Naive thymus-derived CD4-positive, alpha-beta T cell (primary cell): ENCODE data around the gene IL17REL. TPM values are rescaled to one million over a fixed set of nuclear protein-coding genes. Genes with fewer than 3 reads are reported as not detected.
A peak's percentile ranks its signal among the peaks of the same experiment; 100 is the strongest.

Experiments
- ATAC-seq: fragments of 150-1000 bp; cut with Tn5 transposase; 2 replicates; pipeline ENCODE4 v1.10.0; 2021; ENCODE audit warnings: mild to moderate bottlenecking, moderate library complexity
- CTCF ChIA-PET: fragments of 350-600 bp; sonication (Branson Sonifier 250); formaldehyde crosslinking; loops from one replicate; lab custom pipeline; 2021; ENCODE audit warnings: antibody characterized with exemption; lab: Charles Lee
- POLR2A ChIA-PET: fragments of 350-600 bp; sonication (Branson Sonifier 250); formaldehyde crosslinking; loops from one replicate; lab custom pipeline; 2021; ENCODE audit warnings: antibody characterized with exemption, inconsistent platforms; lab: Charles Lee
- DNase-seq, 9 donors: peaks; one replicate each; pipeline versions ENCODE4 v3.0.0 to v3.0.0-alpha.2; 2020 to 2022; ENCODE audit warnings: mixed read lengths in 1 of 9
- H3K27ac ChIP-seq: one replicate; pipeline ENCODE4 v1.7.0; 2013; ENCODE audit warnings: mild to moderate bottlenecking, low read depth, low read length, moderate library complexity
- H3K27me3 ChIP-seq, 2 donors: one replicate each; pipeline ENCODE4 v1.7.0; 2013; ENCODE audit warnings: low read length in 2 of 2, mild to moderate bottlenecking in 2 of 2, moderate library complexity in 2 of 2; ENCODE audit not compliant: control insufficient read depth in 2 of 2, insufficient read depth in 2 of 2
- H3K36me3 ChIP-seq, 3 experiments: 1 replicate in 2 of 3; 2 replicates in 1 of 3; pipeline ENCODE4 v1.7.0; 2013; ENCODE audit warnings: low read length in 3 of 3, mild to moderate bottlenecking in 3 of 3, moderate library complexity in 1 of 3; ENCODE audit not compliant: insufficient read depth in 3 of 3, control insufficient read depth in 2 of 3
- H3K4me1 ChIP-seq, 2 donors: one replicate each; pipeline ENCODE4 v1.7.0; 2013; ENCODE audit warnings: low read length in 2 of 2, mild to moderate bottlenecking in 2 of 2, moderate library complexity in 1 of 2; ENCODE audit not compliant: control insufficient read depth in 2 of 2, insufficient read depth in 2 of 2
- H3K4me3 ChIP-seq: 2 replicates; pipeline ENCODE4 v1.7.0; 2013; ENCODE audit warnings: mild to moderate bottlenecking, low read length
- H3K9me3 ChIP-seq, 3 experiments: 1 replicate in 2 of 3; 2 replicates in 1 of 3; pipeline ENCODE4 v1.7.0; 2013; ENCODE audit warnings: low read length in 3 of 3; ENCODE audit not compliant: control insufficient read depth in 2 of 3
- H3K27ac Mint-ChIP-seq, 9 donors: one replicate each; pipeline ENCODE4 v1.8.0; 2020 to 2022; ENCODE audit warnings: mixed read lengths in 9 of 9, mild to moderate bottlenecking in 8 of 9, moderate library complexity in 5 of 9, inconsistent platforms in 2 of 9
- H3K27me3 Mint-ChIP-seq, 5 donors: one replicate each; pipeline ENCODE4 v1.8.0; 2021 to 2022; ENCODE audit warnings: mixed read lengths in 5 of 5, mild to moderate bottlenecking in 1 of 5
- H3K36me3 Mint-ChIP-seq, 5 donors: one replicate each; pipeline ENCODE4 v1.8.0; 2020 to 2022; ENCODE audit warnings: mixed read lengths in 5 of 5, mild to moderate bottlenecking in 3 of 5, inconsistent platforms in 1 of 5
- H3K4me1 Mint-ChIP-seq, 7 donors: one replicate each; pipeline ENCODE4 v1.8.0; 2020 to 2022; ENCODE audit warnings: mixed read lengths in 7 of 7, mild to moderate bottlenecking in 3 of 7, inconsistent platforms in 1 of 7
- H3K4me3 Mint-ChIP-seq, 10 donors: one replicate each; pipeline ENCODE4 v1.8.0; 2020 to 2022; ENCODE audit warnings: mild to moderate bottlenecking in 10 of 10, mixed read lengths in 10 of 10, moderate library complexity in 6 of 10, inconsistent platforms in 2 of 10
- H3K9me3 Mint-ChIP-seq, 11 donors: one replicate each; pipeline ENCODE4 v1.8.0; 2020 to 2022; ENCODE audit warnings: mixed read lengths in 11 of 11, mild to moderate bottlenecking in 4 of 11, inconsistent platforms in 1 of 11, moderate library complexity in 1 of 11
- intact Hi-C, 2 donors: fragments of 100-400 bp; cut with micrococcal nuclease; formaldehyde crosslinking; loops; one replicate each; pipeline ENCODE4 v1.15.1; 2023
- polyA plus RNA-seq, 2 donors: library from polyadenylated mRNA; unstranded; fragments of 300-500 nt; fragmentation: Illumina TruSeq; gene quantifications; one replicate each; pipeline ENCODE4 v1.2.3, GENCODE V29; 2021
- total RNA-seq, 6 experiments: library from RNA in 5 of 6; stranded (reverse) in 5 of 6; gene quantifications; 1 replicate in 5 of 6; 2 replicates in 1 of 6; pipeline ENCODE4 v1.2.3 and lab custom pipeline; 2021 to 2026

The IL17REL gene
- total and polyA plus RNA-seq, 7 experiments from 2014 or later, result not detected

DNA sequence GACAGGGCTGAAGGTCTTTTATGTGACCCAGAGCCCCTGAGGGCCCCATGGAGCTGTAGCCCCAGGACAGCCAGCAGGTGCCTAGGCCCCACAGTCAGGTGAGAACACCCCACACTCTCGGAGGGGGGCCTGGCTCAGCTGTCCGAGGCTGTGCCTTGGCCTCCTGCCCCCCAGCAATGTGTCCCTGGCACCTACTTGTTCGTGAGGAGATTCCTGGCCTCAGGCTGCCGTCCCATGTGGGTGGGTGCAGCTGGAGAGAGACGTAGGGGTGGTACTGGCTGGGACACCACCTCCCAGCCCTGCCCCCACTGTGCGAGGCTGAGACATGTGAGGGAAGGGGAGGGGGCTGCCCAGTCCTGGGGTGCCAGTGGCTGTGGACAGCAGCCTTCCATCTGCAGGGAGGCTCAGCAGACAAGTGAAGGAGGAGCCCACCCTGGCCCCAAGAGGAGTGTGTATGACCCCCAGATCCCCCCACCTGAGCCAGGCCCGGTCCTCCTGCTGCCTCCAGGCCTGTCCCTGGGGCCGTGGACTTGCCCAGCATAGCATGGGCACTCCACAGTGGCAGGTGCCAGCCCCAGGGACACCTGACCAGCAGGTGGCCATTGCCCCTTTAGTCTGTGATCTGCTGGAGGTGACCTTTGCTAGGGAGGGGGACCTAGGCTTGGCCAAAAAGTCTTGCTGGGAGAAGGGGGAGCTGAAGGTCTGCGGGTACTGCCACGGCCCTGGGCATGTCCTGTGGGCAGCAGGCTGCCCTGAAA lies 17.0 kb downstream of the IL17REL start:
- H3K36me3 ChIP-seq, result no peaks in the 10 kb centered on the region
- ChIA-PET POLR2A (interaction anchor here (0.6 to 0.7 kb wide), 2 partner anchors 63 to 65 kb away, joined by 3 read pairs; no protein-coding TSS in a partner anchor), CTCF (interaction anchor here (0.5 to 1.1 kb wide), 3 partner anchors 12 to 115 kb away, joined by 3 read pairs; no protein-coding TSS in a partner anchor)
- peaks cover 0 to 10% (median 0%) of the 10 kb centered on the region in 3 experiments for H3K9me3 ChIP-seq
- peaks cover 6 to 8% of the 10 kb centered on the region in 2 donors for H3K4me1 ChIP-seq
- intact Hi-C loops, result loop anchor here in 1 of 2 donors (10.0 kb wide), 1 partner anchor 179 kb away; the partner anchor contains the start of gene PANX2
- no peaks in the 10 kb centered on the region for H3K27me3 ChIP-seq
- H3K36me3 Mint-ChIP-seq, result peaks cover 2 to 11% (median 4%) of the 10 kb centered on the region in 5 donors
- no peak overlapping the region for H3K4me3 ChIP-seq
- ATAC-seq, result no peak
- H3K27ac ChIP-seq, result no peak overlapping the region
- H3K4me3 Mint-ChIP-seq, result no peak overlapping the region
- no peak overlapping the region for H3K27ac Mint-ChIP-seq
- peaks cover 0 to 18% (median 8%) of the 10 kb centered on the region in 11 donors for H3K9me3 Mint-ChIP-seq
- H3K27me3 Mint-ChIP-seq, result peaks cover 0 to 12% (median 0%) of the 10 kb centered on the region in 5 donors
- no peak for DNase-seq
- H3K4me1 Mint-ChIP-seq, result peaks cover 7 to 19% (median 12%) of the 10 kb centered on the region in 7 donors

DNA sequence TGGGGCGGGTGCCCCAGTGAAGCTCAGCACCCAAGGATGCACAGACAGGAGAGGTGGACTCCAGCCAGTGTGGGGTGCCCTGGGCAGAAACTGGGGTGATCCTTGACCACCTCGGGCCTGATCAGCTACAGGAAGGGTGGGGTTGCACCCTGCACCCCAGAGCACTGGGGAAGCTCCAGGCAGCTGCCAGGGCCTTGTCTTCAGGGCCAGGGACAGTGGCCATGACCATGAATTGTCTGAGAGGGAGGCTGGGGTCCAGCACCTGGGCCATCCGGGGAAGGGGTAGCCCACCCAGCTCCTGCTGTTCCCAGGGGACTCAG lies 17.6 kb downstream of the IL17REL start:
- H3K27me3 Mint-ChIP-seq, result peaks cover 0 to 12% (median 0%) of the 10 kb centered on the region in 5 donors
- POLR2A ChIA-PET, result no interaction called here
- peaks cover 0 to 24% (median 8%) of the 10 kb centered on the region in 11 donors for H3K9me3 Mint-ChIP-seq
- Histone ChIP-seq H3K4me3 (no peak overlapping the region), H3K36me3 (no peaks in the 10 kb centered on the region), H3K27ac (no peak overlapping the region), H3K4me1 (peaks cover 6 to 8% of the 10 kb centered on the region in 2 donors), H3K27me3 (no peaks in the 10 kb centered on the region), H3K9me3 (peaks cover 0 to 13% (median 0%) of the 10 kb centered on the region in 3 experiments)
- CTCF ChIA-PET, result interaction anchor here (0.5 to 1.5 kb wide), 3 partner anchors 11 to 115 kb away, joined by 3 to 6 read pairs (median 3); no protein-coding TSS in a partner anchor
- peaks cover 2 to 11% (median 4%) of the 10 kb centered on the region in 5 donors for H3K36me3 Mint-ChIP-seq
- ATAC-seq (no peak), DNase-seq (no peak)
- peaks cover 7 to 19% (median 12%) of the 10 kb centered on the region in 7 donors for H3K4me1 Mint-ChIP-seq
- H3K27ac Mint-ChIP-seq, result peak overlapping the region in 1 of 9 donors; percentile 30
- no peak overlapping the region for H3K4me3 Mint-ChIP-seq
- intact Hi-C loops, result loop anchor here in 1 of 2 donors (10.0 kb wide), 1 partner anchor 180 kb away; the partner anchor contains the start of gene PANX2

DNA sequence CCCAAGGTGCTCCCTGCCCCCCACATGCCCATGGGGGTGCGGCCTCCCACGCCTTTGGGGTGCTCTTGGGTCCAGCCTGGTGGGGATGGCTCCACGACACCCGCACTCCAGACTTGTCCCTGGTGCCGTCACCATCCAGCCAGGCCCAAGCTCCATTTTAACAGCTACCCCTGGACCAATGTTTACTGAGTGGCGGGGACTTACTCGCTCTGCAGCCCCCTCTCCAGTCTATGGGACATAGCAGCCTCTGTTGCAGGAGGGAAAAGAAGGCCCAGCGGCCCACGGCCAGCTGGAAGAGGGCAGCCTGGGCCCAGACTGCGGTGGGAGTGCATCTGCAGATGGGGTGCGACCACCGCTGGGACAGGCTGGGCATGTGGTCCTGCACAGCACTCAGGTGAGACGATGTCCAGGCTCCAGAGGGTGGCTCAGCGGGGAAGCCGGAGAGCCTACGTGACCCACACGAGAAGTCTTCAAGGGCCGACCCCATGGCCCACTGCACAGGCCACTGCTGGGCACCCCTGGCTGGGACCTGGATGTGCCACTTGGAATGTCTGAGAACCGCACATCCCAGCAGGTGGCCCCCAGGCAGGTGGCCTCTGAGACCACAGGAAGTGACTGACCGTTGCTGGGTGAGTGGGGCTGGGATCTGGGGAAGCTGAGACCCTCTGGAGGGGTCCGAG lies 18.1 kb downstream of the IL17REL start:
- Mint-ChIP-seq H3K27ac (no peak overlapping the region), H3K36me3 (peaks cover 2 to 11% (median 4%) of the 10 kb centered on the region in 5 donors), H3K4me3 (no peak overlapping the region), H3K4me1 (peaks cover 7 to 19% (median 12%) of the 10 kb centered on the region in 7 donors), H3K27me3 (peaks cover 0 to 12% (median 0%) of the 10 kb centered on the region in 5 donors), H3K9me3 (peaks cover 0 to 24% (median 8%) of the 10 kb centered on the region in 11 donors)
- ChIA-PET POLR2A (no interaction called here), CTCF (interaction anchor here (0.6 to 2.1 kb wide), 6 partner anchors 11 to 67 kb away, joined by 3 to 8 read pairs (median 4); no protein-coding TSS in a partner anchor)
- H3K36me3 ChIP-seq, result no peaks in the 10 kb centered on the region
- intact Hi-C loops, result loop anchor here in 1 of 2 donors (10.0 kb wide), 1 partner anchor 180 kb away; the partner anchor contains the start of gene PANX2
- no peak for ATAC-seq
- peaks cover 6 to 8% of the 10 kb centered on the region in 2 donors for H3K4me1 ChIP-seq
- H3K27ac ChIP-seq, result no peak overlapping the region
- H3K27me3 ChIP-seq, result no peaks in the 10 kb centered on the region
- H3K4me3 ChIP-seq, result no peak overlapping the region
- DNase-seq, result no peak
- peaks cover 0 to 13% (median 0%) of the 10 kb centered on the region in 3 experiments for H3K9me3 ChIP-seq

DNA sequence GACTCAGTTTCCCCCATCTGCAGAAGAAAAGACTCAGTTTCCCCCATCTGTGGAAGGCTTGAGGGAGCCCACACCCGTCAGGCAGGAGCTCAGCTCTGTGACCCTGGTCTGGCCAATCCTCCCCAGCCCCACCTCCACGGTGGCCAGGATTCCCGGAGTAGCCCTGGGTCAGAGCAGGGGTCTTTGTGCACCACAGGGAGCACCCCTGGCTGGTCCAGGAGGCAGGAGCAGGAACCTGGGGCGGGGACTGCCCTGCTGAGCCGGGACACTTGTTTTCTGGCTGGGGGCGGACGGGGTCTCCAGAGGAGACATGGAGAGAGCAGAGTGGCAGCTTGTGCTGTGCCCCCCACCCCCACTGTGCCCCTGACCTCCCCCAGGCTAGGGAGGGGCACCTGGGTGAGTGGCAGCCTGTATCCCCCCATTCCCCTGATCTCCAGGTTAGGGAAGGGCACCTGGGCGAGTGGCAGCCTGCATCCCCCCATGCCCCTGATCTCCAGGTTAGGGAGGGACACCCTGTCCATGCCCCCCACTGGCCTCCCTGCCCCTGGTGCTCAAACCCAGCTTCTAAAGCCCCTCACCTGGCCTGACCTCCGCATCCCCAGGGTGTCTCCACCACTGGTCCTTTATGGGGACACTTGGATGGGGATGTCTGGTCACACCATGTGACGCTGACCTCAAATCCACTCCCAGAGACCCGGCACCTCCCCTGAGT lies 18.8 kb downstream of the IL17REL start:
- Mint-ChIP-seq H3K9me3 (peaks cover 0 to 24% (median 10%) of the 10 kb centered on the region in 11 donors), H3K27me3 (peaks cover 0 to 12% (median 0%) of the 10 kb centered on the region in 5 donors)
- POLR2A ChIA-PET, result interaction anchor here (1.6 kb wide), 1 partner anchor 57 kb away, joined by 4 read pairs; no protein-coding TSS in a partner anchor

DNA sequence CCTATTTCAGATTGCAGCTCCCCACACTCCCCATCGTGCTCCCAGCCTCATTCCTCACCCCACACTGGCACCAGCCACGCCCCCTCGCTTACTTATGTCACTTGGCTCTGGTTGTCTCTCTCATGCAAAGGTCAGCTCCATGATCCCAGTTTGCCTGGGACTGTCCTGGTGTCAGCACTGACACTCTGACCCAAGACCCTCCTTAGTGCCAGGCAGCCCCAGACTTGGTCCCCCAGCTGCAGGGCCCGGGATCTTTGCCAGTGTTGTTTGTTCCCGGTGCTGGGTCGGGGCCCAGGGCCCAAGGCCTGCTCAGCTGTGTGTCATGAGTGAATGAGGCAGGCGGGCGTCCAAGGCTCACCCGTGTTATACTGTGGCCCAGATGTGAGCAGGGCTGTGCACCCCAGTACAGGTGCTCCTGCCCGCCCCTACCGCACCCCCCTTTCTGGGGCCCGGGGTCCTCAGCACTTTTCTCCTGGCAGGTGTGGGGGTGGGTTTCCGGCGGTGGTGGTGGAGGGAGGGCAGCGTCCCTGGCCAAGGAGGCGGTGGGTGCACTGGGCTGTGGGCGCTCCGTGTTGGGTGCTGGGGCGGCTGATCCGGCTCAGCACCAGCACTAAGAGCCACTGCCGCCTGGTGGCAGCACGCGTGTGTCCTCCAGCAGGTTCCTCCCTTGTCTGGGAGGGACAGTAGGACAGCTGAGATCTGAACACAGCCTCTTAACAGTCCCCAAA lies 19.5 kb downstream of the IL17REL start:
- Histone ChIP-seq H3K4me3 (no peak overlapping the region), H3K36me3 (no peaks in the 10 kb centered on the region), H3K4me1 (peaks cover 6 to 8% of the 10 kb centered on the region in 2 donors), H3K27me3 (no peaks in the 10 kb centered on the region), H3K9me3 (peaks cover 0 to 13% (median 0%) of the 10 kb centered on the region in 3 experiments), H3K27ac (no peak overlapping the region)
- Mint-ChIP-seq H3K27me3 (peaks cover 0 to 14% (median 0%) of the 10 kb centered on the region in 5 donors), H3K27ac (peak overlapping the region in 3 of 9 donors; percentile 11 to 63 (median 50)), H3K4me1 (peaks cover 3 to 12% (median 6%) of the 10 kb centered on the region in 7 donors), H3K9me3 (peaks cover 0 to 28% (median 11%) of the 10 kb centered on the region in 11 donors), H3K4me3 (peak overlapping the region in 4 of 10 donors; percentile 32 to 49 (median 37)), H3K36me3 (peaks cover 3 to 11% (median 5%) of the 10 kb centered on the region in 5 donors)
- peak in 7 of 9 donors; percentile 46 to 69 (median 53) for DNase-seq
- ATAC-seq, result peak; percentile 93
- CTCF ChIA-PET, result interaction anchor here (0.8 to 2.1 kb wide), 6 partner anchors 26 to 66 kb away, joined by 3 to 8 read pairs (median 4); no protein-coding TSS in a partner anchor
- POLR2A ChIA-PET, result interaction anchor here (1.6 kb wide), 1 partner anchor 56 kb away, joined by 4 read pairs; no protein-coding TSS in a partner anchor
- intact Hi-C loops, result loop anchor here (1.0 to 10.0 kb wide), 6 partner anchors 22 to 226 kb away; partner anchors contain the start of gene PANX2 (in 1 of the 2)

More for the DNA sequence above, 18.8 kb downstream of the IL17REL start:
- H3K4me1 Mint-ChIP-seq, result peaks cover 7 to 15% (median 12%) of the 10 kb centered on the region in 7 donors
- Histone ChIP-seq H3K9me3 (peaks cover 0 to 13% (median 0%) of the 10 kb centered on the region in 3 experiments), H3K4me1 (peaks cover 6 to 8% of the 10 kb centered on the region in 2 donors), H3K27me3 (no peaks in the 10 kb centered on the region), H3K36me3 (no peaks in the 10 kb centered on the region), H3K27ac (no peak overlapping the region), H3K4me3 (no peak overlapping the region)
- DNase-seq (no peak), ATAC-seq (no peak)
- H3K36me3 Mint-ChIP-seq, result peaks cover 3 to 11% (median 4%) of the 10 kb centered on the region in 5 donors
- peak overlapping the region in 3 of 9 donors; percentile 11 to 63 (median 50) for H3K27ac Mint-ChIP-seq
- CTCF ChIA-PET, result interaction anchor here (0.6 to 2.1 kb wide), 6 partner anchors 27 to 66 kb away, joined by 3 to 8 read pairs (median 5); no protein-coding TSS in a partner anchor
- intact Hi-C loops, result loop anchor here (1.0 to 10.0 kb wide), 6 partner anchors 23 to 227 kb away; partner anchors contain the start of gene PANX2 (in 1 of the 2)
- peak overlapping the region in 2 of 10 donors; percentile 32 to 49 for H3K4me3 Mint-ChIP-seq
